ENCODE data around the gene C17orf107.
A peak's percentile ranks its signal among the peaks of the same experiment; 100 is the strongest.

The C17orf107 gene

GRCh38 chr17:4879601-4880000 lies 19.7 kb upstream of the C17orf107 start:
- DNase-seq = no peak

- DNase-seq = no peak
Observed at GRCh38 chr17:4880857-4881256, 18.5 kb upstream of the C17orf107 start.

GRCh38 chr17:4881761-4882555 lies 17.4 kb upstream of the C17orf107 start:
- peak; percentile 65 for DNase-seq

GRCh38 chr17:4884489-4884888 lies 14.8 kb upstream of the C17orf107 start:
- DNase-seq = no peak

GRCh38 chr17:4886830-4887229 lies 12.5 kb upstream of the C17orf107 start:
- DNase-seq = no peak

GRCh38 chr17:4887581-4887980 lies 11.8 kb upstream of the C17orf107 start:
- no peak for DNase-seq

- no peak for DNase-seq
Observed at GRCh38 chr17:4891411-4892410, 7.6 kb upstream of the C17orf107 start.

- DNase-seq = no peak
Observed at GRCh38 chr17:4892499-4893221, 6.7 kb upstream of the C17orf107 start.

GRCh38 chr17:4893272-4893671 lies 6.1 kb upstream of the C17orf107 start:
- no peak for DNase-seq

- DNase-seq = no peak
Observed at GRCh38 chr17:4893721-4894560, 5.4 kb upstream of the C17orf107 start.

- DNase-seq = no peak
Observed at GRCh38 chr17:4895121-4895520, 4.2 kb upstream of the C17orf107 start.

GRCh38 chr17:4895657-4896331 lies 3.5 kb upstream of the C17orf107 start:
- no peak for DNase-seq

- DNase-seq = no peak
Observed at GRCh38 chr17:4896332-4897197, 2.8 kb upstream of the C17orf107 start.

GRCh38 chr17:4897198-4897687 lies 2.1 kb upstream of the C17orf107 start:
- no peak for DNase-seq

- no peak for DNase-seq
Observed at GRCh38 chr17:4897785-4898184, 1.6 kb upstream of the C17orf107 start.

- DNase-seq = no peak
Observed at GRCh38 chr17:4898351-4898750, 985 bp upstream of the C17orf107 start.

- DNase-seq = no peak
Observed at GRCh38 chr17:4898927-4899326, 409 bp upstream of the C17orf107 start.

- peak; percentile 43 for DNase-seq
Observed at GRCh38 chr17:4900231-4901107, 1.1 kb downstream of the C17orf107 start.

GRCh38 chr17:4901108-4901647 lies 1.8 kb downstream of the C17orf107 start:
- no peak for DNase-seq
